Calu3 (cell line): ENCODE measurements around the gene UHMK1. TPM values are rescaled to one million over a fixed set of nuclear protein-coding genes. Genes with fewer than 3 reads are reported as not detected.

Source experiments
- BruUV-seq: library from RNA; stranded (reverse); fragments of 400-500 nt; replicated peaks from 2 replicates; lab custom pipeline; 2021; lab: Mats Ljungman, UMichigan
- CTCF ChIA-PET: fragments of 300-600 bp; sonication (Branson Sonifier 250); formaldehyde crosslinking; loops from one replicate; lab custom pipeline; 2022; ENCODE audit warnings: antibody characterized with exemption; lab: Charles Lee
- DNase-seq: peaks from one replicate; pipeline ENCODE4 v3.0.0; 2022
- H3K27ac Mint-ChIP-seq: one replicate; pipeline ENCODE4 v1.8.0; 2022; ENCODE audit warnings: mixed read lengths; ENCODE audit not compliant: unreplicated experiment
- H3K27me3 Mint-ChIP-seq: one replicate; pipeline ENCODE4 v1.8.0; 2022; ENCODE audit warnings: mixed read lengths; ENCODE audit not compliant: unreplicated experiment
- H3K36me3 Mint-ChIP-seq: one replicate; pipeline ENCODE4 v1.8.0; 2022; ENCODE audit warnings: mild to moderate bottlenecking, moderate library complexity, mixed read lengths; ENCODE audit not compliant: insufficient read depth, unreplicated experiment
- H3K4me1 Mint-ChIP-seq: one replicate; pipeline ENCODE4 v1.8.0; 2022; ENCODE audit warnings: mild to moderate bottlenecking, low read depth, mixed read lengths; ENCODE audit not compliant: unreplicated experiment
- H3K4me3 Mint-ChIP-seq: one replicate; pipeline ENCODE4 v1.8.0; 2022; ENCODE audit warnings: mild to moderate bottlenecking, low read depth, moderate library complexity, mixed read lengths; ENCODE audit not compliant: unreplicated experiment
- H3K9me3 Mint-ChIP-seq: one replicate; pipeline ENCODE4 v1.8.0; 2022; ENCODE audit warnings: low read depth, mixed read lengths; ENCODE audit not compliant: unreplicated experiment
- CTCF ChIP-seq: fragments of 200-600 bp; IDR thresholded peaks from one replicate; pipeline ENCODE4 v1.8.0; 2022; ENCODE audit warnings: antibody characterized with exemption; ENCODE audit not compliant: unreplicated experiment
- intact Hi-C: fragments of 100-400 bp; cut with micrococcal nuclease; formaldehyde crosslinking; loops from one replicate; pipeline ENCODE4 v1.10.0; 2022; ENCODE audit not compliant: unreplicated experiment
- total RNA-seq: library from RNA; stranded (reverse); gene quantifications from 2 replicates; pipeline ENCODE4 v1.2.3, GENCODE V29; 2022

Gene UHMK1
- total RNA-seq, 1 experiment from 2014 or later: 98.1 TPM

- H3K9me3 Mint-ChIP-seq: peaks cover 5% of the 10 kb centered on the region
- H3K4me1 Mint-ChIP-seq: peaks cover 19% of the 10 kb centered on the region
- no peak for DNase-seq
- H3K4me3 Mint-ChIP-seq: no peak overlapping the region
- intact Hi-C loops: no loop called here
- H3K36me3 Mint-ChIP-seq: no peaks in the 10 kb centered on the region
- no peaks in the 10 kb centered on the region for H3K27me3 Mint-ChIP-seq
- no peak for TF ChIP-seq CTCF
- no peak overlapping the region for H3K27ac Mint-ChIP-seq
- BruUV-seq: no TSS peak
- CTCF ChIA-PET: no interaction called here
These were observed 45.6 kb downstream of the UHMK1 start for GRCh38 chr1:162543228-162543627.

- Mint-ChIP-seq H3K36me3 (no peaks in the 10 kb centered on the region), H3K9me3 (peaks cover 4% of the 10 kb centered on the region), H3K4me3 (no peak overlapping the region), H3K27ac (no peak overlapping the region), H3K27me3 (no peaks in the 10 kb centered on the region), H3K4me1 (no peaks in the 10 kb centered on the region)
- CTCF ChIA-PET: no interaction called here
- no TSS peak for BruUV-seq
- DNase-seq: no peak
- intact Hi-C loops: no loop called here
- no peak for TF ChIP-seq CTCF
These were observed 50.6 kb downstream of the UHMK1 start for GRCh38 chr1:162548170-162548569.

- no peak for DNase-seq
- no peak for TF ChIP-seq CTCF
- CTCF ChIA-PET: no interaction called here
- Mint-ChIP-seq H3K27me3 (no peaks in the 10 kb centered on the region), H3K36me3 (no peaks in the 10 kb centered on the region), H3K9me3 (no peaks in the 10 kb centered on the region), H3K4me1 (no peaks in the 10 kb centered on the region), H3K4me3 (no peak overlapping the region), H3K27ac (no peak overlapping the region)
- no TSS peak for BruUV-seq
- intact Hi-C loops: no loop called here
These were observed 51.4 kb downstream of the UHMK1 start for GRCh38 chr1:162549001-162549400.

GRCh38 chr1:162550925-162551324, 53.3 kb downstream of the UHMK1 start:
- intact Hi-C loops: no loop called here
- no peaks in the 10 kb centered on the region for H3K36me3 Mint-ChIP-seq
- no peak overlapping the region for H3K27ac Mint-ChIP-seq
- no peaks in the 10 kb centered on the region for H3K27me3 Mint-ChIP-seq
- H3K9me3 Mint-ChIP-seq: no peaks in the 10 kb centered on the region
- H3K4me3 Mint-ChIP-seq: no peak overlapping the region
- H3K4me1 Mint-ChIP-seq: no peaks in the 10 kb centered on the region
- CTCF ChIA-PET: no interaction called here
- no TSS peak for BruUV-seq
- no peak for TF ChIP-seq CTCF
- no peak for DNase-seq
